NK-92 treated with Interleukin-12 subunit alpha and Interleukin-12 subunit beta, amount 100 ng/mL, for 24 hours (cell line): ENCODE data around the gene RPP25L.
A peak's percentile ranks its signal among the peaks of the same experiment; 100 is the strongest.
"Not testable (repeated sequence)": the region's sequence is repeated elsewhere in the genome, so short reads cannot be mapped to it uniquely, and the experiment has no call there.

ENCODE experiments used
- DNase-seq: peaks from one replicate; lab custom pipeline; 2025; lab: John Stamatoyannopoulos, UW

RPP25L gene

GRCh38 chr9:34611811-34612787 lies at the start of gene RPP25L:
Gene RPP25L, minus strand, starts transcription at chr9:34612097. Its CDS starts 801 bp downstream, at chr9:34611296.
- peak; percentile 69 for DNase-seq

DNA sequence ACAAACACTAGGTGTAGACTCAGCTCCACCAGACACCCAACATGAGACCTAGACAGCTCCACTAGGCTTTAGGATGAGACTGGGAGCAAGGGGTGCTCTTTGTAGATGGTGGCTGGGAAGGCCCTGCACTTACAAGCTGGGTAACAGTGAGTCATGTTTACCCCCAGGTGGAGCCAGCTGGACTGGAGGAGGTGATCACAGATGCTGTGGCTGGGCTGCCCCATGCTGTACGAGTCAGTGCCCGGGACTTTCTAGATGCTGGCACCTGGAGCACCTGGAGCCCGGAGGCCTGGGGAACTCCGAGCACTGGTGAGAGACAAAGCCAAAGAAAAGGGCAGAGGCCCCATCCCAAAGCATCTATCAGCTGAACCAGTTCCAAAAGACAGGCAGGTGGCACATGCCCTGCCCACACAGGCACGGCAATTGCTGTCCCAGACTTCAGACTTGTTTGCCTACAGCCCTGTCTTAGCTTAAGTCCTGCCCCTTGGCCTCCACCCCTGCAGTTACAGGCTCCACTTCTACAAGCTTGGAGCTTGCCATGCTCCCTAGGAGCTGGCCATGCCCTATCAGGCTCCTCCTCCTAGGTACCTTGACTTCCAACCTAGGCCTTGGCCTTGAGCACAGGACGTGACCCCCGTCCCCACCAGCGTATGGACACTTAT lies 47.8 kb upstream of the RPP25L start:
- no peak for DNase-seq

DNA sequence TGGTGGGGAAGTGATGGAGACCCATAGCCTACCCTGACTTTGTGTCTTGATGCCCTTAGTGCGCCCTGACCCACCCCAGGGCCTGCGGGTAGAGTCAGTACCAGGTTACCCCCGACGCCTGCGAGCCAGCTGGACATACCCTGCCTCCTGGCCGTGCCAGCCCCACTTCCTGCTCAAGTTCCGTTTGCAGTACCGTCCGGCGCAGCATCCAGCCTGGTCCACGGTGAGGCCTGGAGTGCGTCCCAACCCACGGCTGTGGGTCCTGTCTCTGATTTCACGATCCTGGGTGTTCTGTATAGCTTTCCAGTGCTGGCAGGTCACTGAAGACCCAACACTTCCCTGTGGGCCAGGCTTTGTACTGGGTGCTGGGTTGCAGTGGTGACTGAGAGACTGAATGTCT lies 46.6 kb upstream of the RPP25L start:
- DNase-seq = no peak

- DNase-seq = no peak
Observed at GRCh38 chr9:34656992-34657391, 45.1 kb upstream of the RPP25L start.

- DNase-seq = no peak
Observed at GRCh38 chr9:34655394-34655793, 43.5 kb upstream of the RPP25L start.

GRCh38 chr9:34654323-34655051 lies 42.6 kb upstream of the RPP25L start:
- no peak for DNase-seq

DNA sequence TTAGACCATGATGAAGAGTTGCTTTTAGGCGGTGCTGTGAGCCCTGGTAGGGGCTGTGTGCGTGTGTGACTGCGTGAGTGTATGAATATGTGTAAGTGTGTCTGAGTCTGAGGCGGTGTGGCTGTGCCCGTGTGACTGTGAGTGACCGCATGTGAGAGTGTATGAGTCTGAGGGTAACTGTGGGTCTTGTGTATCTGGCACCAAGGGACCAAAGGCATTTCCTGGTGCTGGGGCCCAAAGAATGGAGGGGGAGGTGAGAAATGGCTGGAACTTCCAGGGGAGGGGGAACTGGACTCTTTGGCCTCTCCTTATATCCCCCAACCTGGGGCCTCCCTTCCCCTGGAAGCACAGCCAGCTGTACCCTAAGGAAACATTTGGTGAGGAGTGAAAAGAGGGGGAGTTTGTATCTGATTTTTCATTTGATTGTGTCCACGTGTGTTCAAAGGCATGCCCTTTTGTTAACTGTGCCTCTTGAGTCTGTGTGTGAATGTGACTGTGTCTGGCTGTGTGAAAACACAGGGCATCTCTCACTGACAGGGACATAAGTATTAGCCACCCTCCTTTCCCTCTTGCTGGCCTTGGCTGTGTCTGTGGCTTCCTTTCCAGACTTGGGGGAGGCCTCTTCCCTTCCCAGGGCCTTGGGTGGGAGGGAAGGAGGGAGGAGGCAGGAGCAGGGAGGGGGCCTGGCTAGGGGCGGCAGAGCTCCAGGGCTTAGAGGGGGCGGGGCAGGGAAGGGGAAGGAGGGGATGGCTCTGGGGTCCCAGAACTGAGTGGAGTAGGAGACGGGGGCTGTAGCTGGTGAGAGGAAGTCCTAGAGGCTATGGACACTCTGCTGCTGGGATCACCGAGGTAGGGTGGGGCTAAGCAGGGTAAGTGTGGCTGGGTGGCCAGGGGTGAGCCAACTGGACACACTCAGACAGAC lies 41.5 kb upstream of the RPP25L start:
- no peak for DNase-seq

DNA sequence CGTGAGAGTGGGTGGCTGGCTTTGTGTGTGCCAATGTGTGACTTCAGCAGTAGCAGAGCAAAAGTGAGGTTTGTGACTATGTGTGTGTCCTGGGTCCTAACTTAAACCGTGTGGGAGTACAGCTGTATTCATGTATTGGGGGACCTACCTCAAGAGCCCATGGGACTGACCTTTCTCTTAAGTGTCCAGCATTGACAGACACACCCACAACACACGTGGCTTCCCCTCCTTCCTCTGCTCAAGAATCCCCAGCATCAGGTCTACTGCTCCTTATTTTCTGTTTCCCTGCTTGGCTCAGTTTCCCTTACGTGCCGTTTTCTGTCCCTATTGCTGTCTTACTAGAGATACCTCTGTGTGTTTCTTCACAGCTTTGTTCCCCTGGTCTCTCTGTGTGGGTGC lies 40.7 kb upstream of the RPP25L start:
- DNase-seq = no peak

DNA sequence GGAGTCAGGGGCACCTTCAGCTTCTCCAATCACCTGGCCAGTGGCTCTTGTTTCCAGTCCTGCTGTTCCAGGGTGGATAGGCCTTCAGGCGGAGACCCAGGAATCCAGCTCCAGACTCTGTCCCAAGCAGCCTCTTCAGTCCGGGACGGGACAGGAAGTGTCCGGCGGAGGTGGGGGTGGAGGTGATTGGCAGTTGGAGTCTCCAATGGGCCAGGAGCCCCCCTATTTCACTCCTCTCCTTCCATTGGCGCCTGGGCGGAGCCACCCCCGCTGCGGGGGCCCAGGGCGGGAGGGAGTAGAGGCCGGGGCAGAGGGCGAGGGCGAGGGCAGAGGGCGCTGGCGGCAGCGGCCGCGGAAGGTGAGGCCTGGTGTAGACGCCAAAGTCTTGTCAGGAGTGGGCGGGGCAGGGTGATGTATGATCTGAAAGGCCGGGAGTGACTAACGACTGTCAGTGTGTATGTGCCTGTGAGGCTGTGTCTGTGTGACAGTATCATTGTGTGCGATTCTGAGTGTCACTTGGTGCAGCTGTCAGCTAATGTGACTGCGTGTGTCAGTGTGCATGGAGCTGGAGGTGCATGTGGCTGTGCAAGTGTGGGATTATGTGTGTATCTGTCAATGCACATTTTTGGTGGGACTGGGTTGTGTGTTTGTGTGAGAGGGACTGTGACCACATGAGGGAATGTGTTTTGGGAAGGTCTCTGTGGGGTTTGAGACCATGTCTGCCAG lies 40.1 kb upstream of the RPP25L start, which contains the start of gene IL11RA:
IL11RA (plus strand) TSS at position 310 of the 726 bp plus-strand sequence. CDS start 3,033 bp downstream, outside the sequence.
- no peak for DNase-seq

GRCh38 chr9:34651321-34651720 lies 39.4 kb upstream of the RPP25L start:
- DNase-seq = no peak

- DNase-seq = no peak
Observed at GRCh38 chr9:34650816-34651215, 38.9 kb upstream of the RPP25L start.

- DNase-seq = no peak
Observed at GRCh38 chr9:34648673-34649072, 36.8 kb upstream of the RPP25L start.

GRCh38 chr9:34647651-34648050 lies 35.8 kb upstream of the RPP25L start:
- DNase-seq = no peak

- DNase-seq = no peak
Observed at GRCh38 chr9:34647084-34647403, 35.1 kb upstream of the RPP25L start.

DNA sequence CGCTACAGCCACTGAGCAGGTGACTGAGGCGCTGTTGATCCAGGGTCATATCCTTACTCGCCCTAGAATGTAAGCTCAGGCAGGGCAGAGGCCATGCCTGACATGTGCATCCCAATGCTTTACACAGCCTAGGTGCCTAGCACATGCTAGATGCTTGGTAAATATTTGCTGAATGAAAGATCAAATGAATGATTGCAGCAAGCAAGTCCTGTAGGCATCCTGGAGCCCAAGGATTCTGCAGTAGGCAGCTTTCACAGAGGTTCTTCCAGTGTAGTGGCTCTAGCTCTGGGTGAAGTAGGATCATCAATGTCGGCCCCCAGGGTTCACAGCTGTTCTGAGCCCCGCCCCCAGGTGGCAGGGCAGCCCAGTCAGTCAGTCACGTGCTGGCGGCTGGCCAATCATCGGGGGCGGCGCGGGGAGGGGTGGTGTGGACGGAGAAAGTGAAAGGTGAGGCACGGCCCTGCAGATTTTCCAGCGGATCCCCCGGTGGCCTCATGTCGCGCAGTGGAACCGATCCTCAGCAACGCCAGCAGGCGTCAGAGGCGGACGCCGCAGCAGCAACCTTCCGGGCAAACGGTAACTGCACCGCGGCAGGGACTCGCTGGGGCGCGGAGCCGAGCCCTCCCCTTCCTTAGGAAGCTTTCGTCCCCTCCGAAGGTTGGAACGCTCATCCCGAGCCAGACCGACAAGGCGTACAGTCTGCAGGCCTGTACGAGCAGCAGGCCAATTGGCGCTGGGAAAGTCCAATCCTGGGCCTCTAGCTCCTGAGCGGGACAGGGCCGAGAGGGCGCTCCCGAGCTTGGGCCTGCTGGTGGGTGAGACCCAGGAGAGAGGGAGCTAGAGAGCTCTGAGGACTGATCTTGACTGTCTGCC lies 34.5 kb upstream of the RPP25L start, which contains the start of gene GALT:
GALT (plus strand) TSS at position 465 of the 873 bp plus-strand sequence; CDS start at position 495, 30 bp downstream.
- peak; percentile 91 for DNase-seq

- no peak for DNase-seq
Observed at GRCh38 chr9:34644766-34645314, 32.9 kb upstream of the RPP25L start.

DNA sequence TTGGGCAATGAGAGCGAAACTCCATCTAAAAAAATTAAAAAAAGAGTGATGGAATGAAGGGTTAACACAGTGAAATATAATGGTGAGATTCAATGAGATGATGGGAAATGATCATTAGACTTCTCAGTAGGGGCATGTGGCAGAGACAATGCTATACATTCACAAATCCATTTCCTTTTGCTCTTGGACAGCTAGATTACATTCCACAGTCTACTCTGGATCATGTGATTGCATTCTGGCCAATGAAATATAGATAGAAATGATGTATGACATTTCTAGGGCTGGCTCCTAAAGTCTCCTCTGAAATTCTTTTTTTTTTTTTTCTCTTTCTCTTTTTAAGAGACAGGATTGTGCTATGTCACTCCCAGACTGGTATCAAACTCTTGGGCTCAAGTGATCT lies 30.8 kb upstream of the RPP25L start:
- no peak for DNase-seq

DNA sequence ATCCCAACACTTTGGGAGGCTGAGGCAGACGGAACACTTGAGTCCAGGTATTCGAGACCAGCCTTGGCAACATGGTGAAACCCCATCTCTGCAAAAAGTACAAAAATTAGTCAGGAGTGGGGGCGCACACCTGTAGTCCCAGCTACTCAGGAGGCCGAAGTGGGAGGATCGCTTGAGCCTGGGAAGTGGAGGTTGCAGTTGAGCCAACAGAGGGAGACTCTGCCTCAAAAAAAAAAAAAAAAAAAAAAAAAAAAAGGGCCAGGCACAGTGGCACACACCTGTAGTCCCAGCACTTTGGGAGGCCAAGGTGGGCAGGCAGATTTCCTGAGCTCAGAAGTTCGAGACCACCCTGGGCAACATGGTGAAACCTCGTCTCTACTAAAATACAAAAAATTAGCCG lies 27.4 kb upstream of the RPP25L start:
- not testable (repeated sequence) for DNase-seq

GRCh38 chr9:34638138-34638445 lies 26.2 kb upstream of the RPP25L start:
- DNase-seq = no peak
